Measurements from ENCODE around the gene CXCL3.

CXCL3 gene

DNA sequence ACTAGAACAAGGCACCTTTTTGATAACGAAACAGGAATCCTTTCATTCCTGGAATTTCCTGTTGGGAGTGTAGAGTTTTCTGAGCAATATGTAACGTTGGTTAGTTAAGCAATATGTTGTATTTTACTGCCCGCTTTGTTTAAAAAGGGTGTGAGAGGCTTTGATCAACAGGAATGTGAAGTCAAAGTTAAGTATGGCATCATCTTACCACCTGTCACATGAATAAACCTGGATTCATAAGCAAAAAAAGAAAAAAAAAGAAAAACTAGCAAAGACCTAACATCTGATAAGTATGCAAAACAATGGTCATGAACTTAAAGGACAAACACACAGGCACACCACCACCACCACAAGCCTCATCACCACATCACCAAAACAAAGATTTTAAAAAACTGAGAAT, 33.0 kb downstream of the CXCL3 start:
- TF ChIP-seq TAF1 (IDR thresholded peaks at IDR 0.05; ENCODE audit: borderline replicate concordance, insufficient read depth, low read length), result no peak
- no peak for TF ChIP-seq SIN3A (IDR thresholded peaks at IDR 0.05; ENCODE audit: borderline replicate concordance, insufficient read depth, low read length)
- no peak for TF ChIP-seq FOXP2 (optimal IDR thresholded peaks at IDR 0.05; ENCODE audit: borderline replicate concordance, extremely low read depth, extremely low read length, insufficient read depth)
- TF ChIP-seq POLR2AphosphoS5 (IDR thresholded peaks at IDR 0.05; ENCODE audit: low read depth, low read length), result no peak
- no peak for TF ChIP-seq REST (IDR thresholded peaks at IDR 0.05; ENCODE audit: insufficient read depth in 1 of 2, low read depth in 2 of 2, low read length in 2 of 2)

GRCh38 chr4:74004668-74005067, 33.8 kb downstream of the CXCL3 start:
- no peak for TF ChIP-seq POLR2AphosphoS5 (IDR thresholded peaks at IDR 0.05; ENCODE audit: low read depth, low read length)
- no peak for TF ChIP-seq SIN3A (IDR thresholded peaks at IDR 0.05; ENCODE audit: borderline replicate concordance, insufficient read depth, low read length)
- TF ChIP-seq REST (IDR thresholded peaks at IDR 0.05; ENCODE audit: insufficient read depth in 1 of 2, low read depth in 2 of 2, low read length in 2 of 2), result no peak
- no peak for TF ChIP-seq TAF1 (IDR thresholded peaks at IDR 0.05; ENCODE audit: borderline replicate concordance, insufficient read depth, low read length)
- TF ChIP-seq FOXP2 (optimal IDR thresholded peaks at IDR 0.05; ENCODE audit: borderline replicate concordance, extremely low read depth, extremely low read length, insufficient read depth), result no peak

DNA sequence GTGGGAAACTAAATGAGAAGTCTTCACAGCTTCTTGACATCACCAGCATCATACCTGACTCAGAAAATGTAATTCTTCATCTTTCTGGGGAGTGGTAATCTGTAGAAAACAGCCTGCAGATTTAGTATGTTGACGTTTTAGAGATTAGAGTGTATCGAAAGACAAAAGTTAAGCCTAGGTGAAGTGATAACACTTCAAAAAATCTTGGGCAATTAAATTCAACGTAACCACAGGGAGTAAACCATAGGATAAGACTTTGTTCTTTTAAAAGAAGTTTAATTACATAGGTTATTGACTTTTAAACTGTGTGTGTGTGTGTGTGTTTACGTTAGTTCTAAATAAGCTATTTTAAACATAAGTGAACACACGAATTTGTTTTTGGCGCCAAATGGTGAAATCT, 38.2 kb downstream of the CXCL3 start:
- TF ChIP-seq REST (IDR thresholded peaks at IDR 0.05; ENCODE audit: insufficient read depth in 1 of 2, low read depth in 2 of 2, low read length in 2 of 2) (no peak), TAF1 (IDR thresholded peaks at IDR 0.05; ENCODE audit: borderline replicate concordance, insufficient read depth, low read length) (no peak), SIN3A (IDR thresholded peaks at IDR 0.05; ENCODE audit: borderline replicate concordance, insufficient read depth, low read length) (no peak), POLR2AphosphoS5 (IDR thresholded peaks at IDR 0.05; ENCODE audit: low read depth, low read length) (no peak), FOXP2 (optimal IDR thresholded peaks at IDR 0.05; ENCODE audit: borderline replicate concordance, extremely low read depth, extremely low read length, insufficient read depth) (no peak)

DNA sequence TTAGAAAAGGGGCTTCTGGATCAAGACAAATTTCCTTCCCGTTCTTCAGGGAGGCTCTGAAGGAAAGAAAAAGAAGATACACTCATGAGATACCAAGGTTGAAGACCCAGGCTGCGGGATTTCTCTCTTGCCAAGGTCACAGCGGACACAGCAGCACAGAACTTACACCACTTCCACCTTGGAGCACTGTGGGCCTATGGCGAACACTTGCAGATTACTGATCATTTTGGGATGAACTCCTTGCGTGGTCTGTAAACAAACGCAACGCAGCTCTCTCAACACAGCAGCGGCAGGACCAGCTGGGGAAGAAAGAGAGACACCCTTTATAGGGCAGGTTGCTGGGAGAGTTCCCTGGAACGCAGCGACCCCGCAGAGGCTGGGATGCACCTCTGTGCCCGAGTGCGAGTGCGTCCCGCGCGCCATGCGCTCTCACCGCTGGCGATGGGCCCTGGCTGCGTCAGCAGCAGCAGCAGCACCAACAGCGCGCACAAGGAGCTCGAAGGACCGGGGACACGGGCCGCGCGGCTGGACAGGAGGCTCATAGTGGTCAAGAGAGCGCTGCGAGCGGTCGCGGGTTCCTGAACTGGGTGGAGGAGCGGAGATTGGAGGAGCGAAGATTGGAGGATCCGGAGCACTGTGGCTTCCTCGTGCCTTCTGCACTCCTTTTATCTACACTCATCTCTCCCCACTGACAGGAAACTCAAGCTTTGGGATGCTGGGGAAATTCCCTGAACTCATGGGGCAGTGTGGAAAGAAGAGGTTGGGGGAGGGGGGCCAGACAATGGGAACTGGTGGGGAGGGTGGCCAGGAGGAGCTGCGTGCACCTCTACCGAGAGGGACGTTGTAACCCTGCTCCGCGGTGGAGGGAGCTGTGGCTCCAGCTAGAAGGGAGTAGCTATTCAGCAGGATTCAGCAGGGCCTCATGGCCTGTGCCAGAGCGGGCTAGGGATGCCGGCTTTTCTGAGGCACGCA, 40.2 kb downstream of the CXCL3 start, which contains the start of gene CXCL5:
Gene CXCL5, minus strand, starts transcription at position 638 of the 972 bp plus-strand sequence. Its CDS starts 96 bp downstream, at position 542.
- TF ChIP-seq POLR2AphosphoS5 (IDR thresholded peaks at IDR 0.05; ENCODE audit: low read depth, low read length) (no peak), TAF1 (IDR thresholded peaks at IDR 0.05; ENCODE audit: borderline replicate concordance, insufficient read depth, low read length) (no peak), FOXP2 (optimal IDR thresholded peaks at IDR 0.05; ENCODE audit: borderline replicate concordance, extremely low read depth, extremely low read length, insufficient read depth) (no peak), REST (IDR thresholded peaks at IDR 0.05; ENCODE audit: insufficient read depth in 1 of 2, low read depth in 2 of 2, low read length in 2 of 2) (no peak), SIN3A (IDR thresholded peaks at IDR 0.05; ENCODE audit: borderline replicate concordance, insufficient read depth, low read length) (no peak)
